HL-60 (cell line): ENCODE results near the gene MTSS2.

Source experiments
- GABPA ChIP-seq: IDR thresholded peaks from 2 replicates; pipeline ENCODE4 v1.6.1; 2012; ENCODE audit warnings: low read depth
- POLR2AphosphoS5 ChIP-seq: IDR thresholded peaks from 2 replicates; pipeline ENCODE4 v1.6.1; 2012; ENCODE audit warnings: low read depth
- TF ChIP-seq, protein P1 (sequence below): IDR thresholded peaks from one replicate; pipeline ENCODE4 v1.5.1; 2011; ENCODE audit warnings: low read length, control low read depth, inconsistent platforms; ENCODE audit not compliant: insufficient read depth
- TF ChIP-seq, protein P2 (sequence below): IDR thresholded peaks from 2 replicates; pipeline ENCODE4 v1.6.1; 2012; ENCODE audit warnings: low read depth; ENCODE audit not compliant: insufficient replicate concordance

- TF ChIP-seq, protein P1, sequence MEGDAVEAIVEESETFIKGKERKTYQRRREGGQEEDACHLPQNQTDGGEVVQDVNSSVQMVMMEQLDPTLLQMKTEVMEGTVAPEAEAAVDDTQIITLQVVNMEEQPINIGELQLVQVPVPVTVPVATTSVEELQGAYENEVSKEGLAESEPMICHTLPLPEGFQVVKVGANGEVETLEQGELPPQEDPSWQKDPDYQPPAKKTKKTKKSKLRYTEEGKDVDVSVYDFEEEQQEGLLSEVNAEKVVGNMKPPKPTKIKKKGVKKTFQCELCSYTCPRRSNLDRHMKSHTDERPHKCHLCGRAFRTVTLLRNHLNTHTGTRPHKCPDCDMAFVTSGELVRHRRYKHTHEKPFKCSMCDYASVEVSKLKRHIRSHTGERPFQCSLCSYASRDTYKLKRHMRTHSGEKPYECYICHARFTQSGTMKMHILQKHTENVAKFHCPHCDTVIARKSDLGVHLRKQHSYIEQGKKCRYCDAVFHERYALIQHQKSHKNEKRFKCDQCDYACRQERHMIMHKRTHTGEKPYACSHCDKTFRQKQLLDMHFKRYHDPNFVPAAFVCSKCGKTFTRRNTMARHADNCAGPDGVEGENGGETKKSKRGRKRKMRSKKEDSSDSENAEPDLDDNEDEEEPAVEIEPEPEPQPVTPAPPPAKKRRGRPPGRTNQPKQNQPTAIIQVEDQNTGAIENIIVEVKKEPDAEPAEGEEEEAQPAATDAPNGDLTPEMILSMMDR = no peak
- TF ChIP-seq POLR2AphosphoS5 (no peak), GABPA (no peak)
- TF ChIP-seq, protein P2, sequence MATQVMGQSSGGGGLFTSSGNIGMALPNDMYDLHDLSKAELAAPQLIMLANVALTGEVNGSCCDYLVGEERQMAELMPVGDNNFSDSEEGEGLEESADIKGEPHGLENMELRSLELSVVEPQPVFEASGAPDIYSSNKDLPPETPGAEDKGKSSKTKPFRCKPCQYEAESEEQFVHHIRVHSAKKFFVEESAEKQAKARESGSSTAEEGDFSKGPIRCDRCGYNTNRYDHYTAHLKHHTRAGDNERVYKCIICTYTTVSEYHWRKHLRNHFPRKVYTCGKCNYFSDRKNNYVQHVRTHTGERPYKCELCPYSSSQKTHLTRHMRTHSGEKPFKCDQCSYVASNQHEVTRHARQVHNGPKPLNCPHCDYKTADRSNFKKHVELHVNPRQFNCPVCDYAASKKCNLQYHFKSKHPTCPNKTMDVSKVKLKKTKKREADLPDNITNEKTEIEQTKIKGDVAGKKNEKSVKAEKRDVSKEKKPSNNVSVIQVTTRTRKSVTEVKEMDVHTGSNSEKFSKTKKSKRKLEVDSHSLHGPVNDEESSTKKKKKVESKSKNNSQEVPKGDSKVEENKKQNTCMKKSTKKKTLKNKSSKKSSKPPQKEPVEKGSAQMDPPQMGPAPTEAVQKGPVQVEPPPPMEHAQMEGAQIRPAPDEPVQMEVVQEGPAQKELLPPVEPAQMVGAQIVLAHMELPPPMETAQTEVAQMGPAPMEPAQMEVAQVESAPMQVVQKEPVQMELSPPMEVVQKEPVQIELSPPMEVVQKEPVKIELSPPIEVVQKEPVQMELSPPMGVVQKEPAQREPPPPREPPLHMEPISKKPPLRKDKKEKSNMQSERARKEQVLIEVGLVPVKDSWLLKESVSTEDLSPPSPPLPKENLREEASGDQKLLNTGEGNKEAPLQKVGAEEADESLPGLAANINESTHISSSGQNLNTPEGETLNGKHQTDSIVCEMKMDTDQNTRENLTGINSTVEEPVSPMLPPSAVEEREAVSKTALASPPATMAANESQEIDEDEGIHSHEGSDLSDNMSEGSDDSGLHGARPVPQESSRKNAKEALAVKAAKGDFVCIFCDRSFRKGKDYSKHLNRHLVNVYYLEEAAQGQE = no peak
These were observed 19.8 kb downstream of the MTSS2 start for GRCh38 chr16:70665806-70666735.
